Ascending aorta (tissue), 2 donors: ENCODE measurements around the gene CAMTA1. TPM values are rescaled to one million over a fixed set of nuclear protein-coding genes. Genes with fewer than 3 reads are reported as not detected.

Experiments used
- DNase-seq, 2 donors: peaks; one replicate each; pipeline ENCODE4 v3.0.0-alpha.2; 2019; ENCODE audit warnings: low spot score in 2 of 2
- H3K27ac ChIP-seq, 2 donors: fragments of 200-600 bp; sonication (generic); one replicate each; pipeline ENCODE4 v1.5.1; 2016 to 2017; ENCODE audit warnings: mild to moderate bottlenecking in 1 of 2
- H3K27me3 ChIP-seq: fragments of 200-600 bp; sonication (generic); one replicate; pipeline ENCODE4 v1.5.1; 2017
- H3K36me3 ChIP-seq, 2 donors: fragments of 200-600 bp; sonication (generic); one replicate each; pipeline ENCODE4 v1.5.1; 2016
- H3K4me1 ChIP-seq, 2 donors: fragments of 200-600 bp; sonication (generic); one replicate each; pipeline ENCODE4 v1.5.1; 2016 to 2017; ENCODE audit warnings: mild to moderate bottlenecking in 1 of 2
- H3K4me3 ChIP-seq, 2 donors: fragments of 200-600 bp; sonication (generic); one replicate each; pipeline ENCODE4 v1.5.1; 2016 to 2017; ENCODE audit warnings: mild to moderate bottlenecking in 1 of 2
- H3K9me3 ChIP-seq, 2 donors: fragments of 200-600 bp; sonication (generic); one replicate each; pipeline ENCODE4 v1.5.1; 2016
- CTCF ChIP-seq, 3 experiments: fragments of 200-600 bp in 2 of 3; fragments of 450-650 bp in 1 of 3; sonication (generic) in 2 of 3; IDR thresholded peaks; one replicate each; pipeline ENCODE4 v1.5.1; 2016 to 2019; ENCODE audit warnings: antibody characterized with exemption in 3 of 3, mild to moderate bottlenecking in 1 of 3, moderate library complexity in 1 of 3
- intact Hi-C: fragments of 100-400 bp; cut with DNase I; formaldehyde crosslinking; loops from one replicate; pipeline ENCODE4 v1.15.1; 2023
- total RNA-seq: library from RNA; depleted of rRNA; stranded (reverse); fragments of >200 nt; gene quantifications from one replicate; pipeline ENCODE4 v1.1.0, GENCODE V29; 2016

CAMTA1 gene
- total RNA-seq, 1 donor from 2014 or later, result 53.3 TPM

GRCh38 chr1:7579016-7579415 is 793.8 kb downstream of the CAMTA1 start:
- no peaks in the 10 kb centered on the region for H3K36me3 ChIP-seq
- peaks cover 2 to 9% of the 10 kb centered on the region in 2 donors for H3K4me1 ChIP-seq
- H3K27me3 ChIP-seq, result no peaks in the 10 kb centered on the region
- intact Hi-C loops, result no loop called here
- no peak for DNase-seq
- no peak overlapping the region for H3K4me3 ChIP-seq
- H3K9me3 ChIP-seq, result no peaks in the 10 kb centered on the region
- H3K27ac ChIP-seq, result no peak overlapping the region
- TF ChIP-seq CTCF (IDR thresholded peaks at IDR 0.05), result no peak

- Histone ChIP-seq H3K9me3 (no peaks in the 10 kb centered on the region), H3K36me3 (no peaks in the 10 kb centered on the region), H3K27me3 (no peaks in the 10 kb centered on the region), H3K4me1 (no peaks in the 10 kb centered on the region), H3K4me3 (no peak overlapping the region), H3K27ac (no peak overlapping the region)
- peak in 1 of 2 donors; percentile 5 for DNase-seq
- intact Hi-C loops, result no loop called here
- no peak for TF ChIP-seq CTCF (IDR thresholded peaks at IDR 0.05)
These were observed 794.9 kb downstream of the CAMTA1 start for GRCh38 chr1:7579831-7580804.

GRCh38 chr1:7580923-7581753 is 795.9 kb downstream of the CAMTA1 start:
- intact Hi-C loops, result no loop called here
- H3K4me1 ChIP-seq, result no peaks in the 10 kb centered on the region
- no peak overlapping the region for H3K4me3 ChIP-seq
- no peaks in the 10 kb centered on the region for H3K9me3 ChIP-seq
- no peak for DNase-seq
- H3K27ac ChIP-seq, result no peak overlapping the region
- TF ChIP-seq CTCF (IDR thresholded peaks at IDR 0.05), result no peak
- H3K36me3 ChIP-seq, result no peaks in the 10 kb centered on the region
- no peaks in the 10 kb centered on the region for H3K27me3 ChIP-seq

- Histone ChIP-seq H3K4me1 (no peaks in the 10 kb centered on the region), H3K36me3 (no peaks in the 10 kb centered on the region), H3K9me3 (no peaks in the 10 kb centered on the region), H3K4me3 (no peak overlapping the region), H3K27ac (no peak overlapping the region), H3K27me3 (no peaks in the 10 kb centered on the region)
- intact Hi-C loops, result no loop called here
- no peak for DNase-seq
- no peak for TF ChIP-seq CTCF (IDR thresholded peaks at IDR 0.05)
These were observed 796.7 kb downstream of the CAMTA1 start for GRCh38 chr1:7581754-7582459.

GRCh38 chr1:7582460-7582972 is 797.3 kb downstream of the CAMTA1 start:
- Histone ChIP-seq H3K4me3 (no peak overlapping the region), H3K27ac (no peak overlapping the region), H3K27me3 (no peaks in the 10 kb centered on the region), H3K4me1 (no peaks in the 10 kb centered on the region), H3K9me3 (no peaks in the 10 kb centered on the region), H3K36me3 (no peaks in the 10 kb centered on the region)
- intact Hi-C loops, result no loop called here
- TF ChIP-seq CTCF (IDR thresholded peaks at IDR 0.05), result no peak
- no peak for DNase-seq
